ENCODE results near the gene SH3BP5. TPM values are rescaled to one million over a fixed set of nuclear protein-coding genes. Genes with fewer than 3 reads are reported as not detected.

The SH3BP5 gene
- total RNA-seq, 1 donor from 2014 or later = 6.3 TPM

GRCh38 chr3:15290736-15291135, 41.6 kb downstream of the SH3BP5 start:
- TF ChIP-seq, protein P1, sequence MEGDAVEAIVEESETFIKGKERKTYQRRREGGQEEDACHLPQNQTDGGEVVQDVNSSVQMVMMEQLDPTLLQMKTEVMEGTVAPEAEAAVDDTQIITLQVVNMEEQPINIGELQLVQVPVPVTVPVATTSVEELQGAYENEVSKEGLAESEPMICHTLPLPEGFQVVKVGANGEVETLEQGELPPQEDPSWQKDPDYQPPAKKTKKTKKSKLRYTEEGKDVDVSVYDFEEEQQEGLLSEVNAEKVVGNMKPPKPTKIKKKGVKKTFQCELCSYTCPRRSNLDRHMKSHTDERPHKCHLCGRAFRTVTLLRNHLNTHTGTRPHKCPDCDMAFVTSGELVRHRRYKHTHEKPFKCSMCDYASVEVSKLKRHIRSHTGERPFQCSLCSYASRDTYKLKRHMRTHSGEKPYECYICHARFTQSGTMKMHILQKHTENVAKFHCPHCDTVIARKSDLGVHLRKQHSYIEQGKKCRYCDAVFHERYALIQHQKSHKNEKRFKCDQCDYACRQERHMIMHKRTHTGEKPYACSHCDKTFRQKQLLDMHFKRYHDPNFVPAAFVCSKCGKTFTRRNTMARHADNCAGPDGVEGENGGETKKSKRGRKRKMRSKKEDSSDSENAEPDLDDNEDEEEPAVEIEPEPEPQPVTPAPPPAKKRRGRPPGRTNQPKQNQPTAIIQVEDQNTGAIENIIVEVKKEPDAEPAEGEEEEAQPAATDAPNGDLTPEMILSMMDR (IDR thresholded peaks at IDR 0.05; ENCODE audit: insufficient read depth, low read length, severe bottlenecking) = no peak
- no peak overlapping the region for H3K4me3 ChIP-seq (ENCODE audit: low read depth, low read length)
- H3K27me3 ChIP-seq (ENCODE audit: control insufficient read depth, insufficient read depth, low read length) = no peaks in the 10 kb centered on the region
- no peak for FAIRE-seq
- no peak for DNase-seq (ENCODE audit: low read depth)
- H3K36me3 ChIP-seq (ENCODE audit: control insufficient read depth, insufficient read depth, low read length) = no peaks in the 10 kb centered on the region

DNA sequence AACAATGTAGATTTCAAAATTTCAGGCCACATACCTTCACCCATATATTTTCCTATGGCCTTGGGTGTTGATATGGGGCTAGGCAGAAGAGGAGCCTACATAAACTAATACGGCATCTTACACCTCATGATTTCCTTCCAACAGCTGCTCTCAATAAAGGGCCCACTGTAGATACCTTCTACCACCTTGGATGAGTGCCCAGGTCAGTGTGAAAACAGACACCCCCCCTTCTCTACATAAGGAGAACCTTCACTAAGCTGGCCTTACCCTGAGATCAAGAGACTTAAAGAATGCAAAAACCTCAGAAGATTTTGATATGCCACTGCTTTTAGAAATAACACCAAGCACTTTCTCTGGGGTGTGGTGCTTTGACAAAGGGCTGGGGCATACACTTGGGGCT, 42.7 kb downstream of the SH3BP5 start:
- TF ChIP-seq, protein P1 (IDR thresholded peaks at IDR 0.05; ENCODE audit: insufficient read depth, low read length, severe bottlenecking) = no peak
- no peak overlapping the region for H3K4me3 ChIP-seq (ENCODE audit: low read depth, low read length)
- H3K27me3 ChIP-seq (ENCODE audit: control insufficient read depth, insufficient read depth, low read length) = no peaks in the 10 kb centered on the region
- DNase-seq (ENCODE audit: low read depth) (no peak), FAIRE-seq (no peak)
- no peaks in the 10 kb centered on the region for H3K36me3 ChIP-seq (ENCODE audit: control insufficient read depth, insufficient read depth, low read length)

DNA sequence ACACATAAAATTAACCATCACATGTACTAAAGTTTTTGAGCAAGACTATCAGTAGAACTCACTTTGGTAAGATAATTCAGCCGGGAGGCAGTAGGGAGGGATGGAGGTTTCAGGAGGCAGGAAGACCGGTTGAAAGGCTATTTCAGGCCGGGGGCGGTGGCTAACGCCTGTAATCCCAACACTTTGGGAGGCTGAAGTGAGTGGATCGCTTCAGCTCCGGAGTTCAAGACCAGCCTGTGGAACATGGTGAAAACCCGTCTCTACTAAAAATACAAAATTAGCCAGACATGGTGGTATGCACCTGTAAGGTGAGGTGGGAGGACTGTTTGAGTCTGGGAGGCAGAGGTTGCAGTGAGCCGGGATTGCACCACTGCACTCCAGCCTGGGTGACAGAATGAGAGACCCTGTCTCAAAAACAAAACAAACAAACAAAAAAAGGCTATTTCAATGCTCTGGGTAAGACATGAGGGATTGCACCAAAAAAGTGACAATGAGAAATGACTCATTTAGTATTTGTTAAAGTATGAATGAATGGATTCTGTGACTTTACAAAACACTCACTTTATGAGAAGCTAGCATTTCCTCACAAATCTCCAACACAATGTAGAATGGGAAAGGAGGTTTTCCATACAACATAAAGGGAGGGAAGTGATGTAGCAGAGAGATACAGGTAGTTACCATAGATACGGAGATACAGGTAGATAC, 43.9 kb downstream of the SH3BP5 start:
- FAIRE-seq = no peak
- no peak overlapping the region for H3K4me3 ChIP-seq (ENCODE audit: low read depth, low read length)
- DNase-seq (ENCODE audit: low read depth) = no peak
- no peaks in the 10 kb centered on the region for H3K27me3 ChIP-seq (ENCODE audit: control insufficient read depth, insufficient read depth, low read length)
- TF ChIP-seq, protein P1 (IDR thresholded peaks at IDR 0.05; ENCODE audit: insufficient read depth, low read length, severe bottlenecking) = no peak
- no peaks in the 10 kb centered on the region for H3K36me3 ChIP-seq (ENCODE audit: control insufficient read depth, insufficient read depth, low read length)

DNA sequence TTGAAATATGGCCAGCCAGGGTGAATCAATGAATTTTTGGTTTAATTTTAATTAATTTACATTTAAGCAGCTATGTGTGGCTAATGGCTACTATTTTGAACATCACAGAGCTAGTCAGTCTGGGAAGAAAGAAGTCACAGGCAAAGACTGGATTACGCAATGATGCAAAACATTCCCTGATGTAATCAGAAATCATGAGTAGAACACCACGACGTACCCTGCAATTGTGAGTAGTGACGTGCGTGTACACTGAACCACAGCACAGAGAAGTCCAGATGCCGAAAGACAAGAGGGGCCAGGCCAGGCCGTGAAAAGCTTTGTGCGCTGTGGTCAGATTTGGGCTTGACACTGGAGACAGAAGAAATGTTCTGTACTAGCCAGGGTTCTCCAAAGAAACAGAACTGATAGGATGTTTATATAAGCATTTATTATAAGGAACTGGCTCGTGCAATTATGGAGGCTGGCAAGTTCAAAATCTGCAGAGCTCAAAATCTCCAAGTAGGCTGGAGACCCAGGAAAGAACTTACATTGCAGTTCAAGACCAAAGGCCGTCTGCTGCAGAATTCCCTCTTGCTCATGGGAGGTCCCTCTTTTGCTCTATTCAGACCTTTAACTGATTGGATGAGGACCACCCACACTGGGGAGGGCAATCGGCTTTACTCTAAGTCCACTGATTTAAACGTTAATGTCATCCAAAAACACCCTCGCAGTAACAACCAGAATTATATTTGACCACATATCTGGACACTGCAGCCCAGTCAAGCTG, 44.6 kb downstream of the SH3BP5 start:
- Histone ChIP-seq H3K27me3 (ENCODE audit: control insufficient read depth, insufficient read depth, low read length) (no peaks in the 10 kb centered on the region), H3K36me3 (ENCODE audit: control insufficient read depth, insufficient read depth, low read length) (no peaks in the 10 kb centered on the region), H3K4me3 (ENCODE audit: low read depth, low read length) (no peak overlapping the region)
- TF ChIP-seq, protein P1 (IDR thresholded peaks at IDR 0.05; ENCODE audit: insufficient read depth, low read length, severe bottlenecking) = no peak
- no peak for FAIRE-seq
- DNase-seq (ENCODE audit: low read depth) = peak; percentile 41

- Histone ChIP-seq H3K27me3 (ENCODE audit: control insufficient read depth, insufficient read depth, low read length) (no peaks in the 10 kb centered on the region), H3K4me3 (ENCODE audit: low read depth, low read length) (no peak overlapping the region), H3K36me3 (ENCODE audit: control insufficient read depth, insufficient read depth, low read length) (no peaks in the 10 kb centered on the region)
- TF ChIP-seq, protein P1 (IDR thresholded peaks at IDR 0.05; ENCODE audit: insufficient read depth, low read length, severe bottlenecking) = no peak
- no peak for DNase-seq (ENCODE audit: low read depth)
- no peak for FAIRE-seq
These were observed 46.4 kb downstream of the SH3BP5 start for GRCh38 chr3:15286022-15286421.
